ENCODE measurements around the gene SLC1A2. TPM values are rescaled to one million over a fixed set of nuclear protein-coding genes. Genes with fewer than 3 reads are reported as not detected.

Gene SLC1A2
- total RNA-seq, 2 experiments from 2014 or later = not detected

GRCh38 chr11:35403765-35404387, 15.5 kb downstream of the SLC1A2 start:
- no peak for TF ChIP-seq CTCF (IDR thresholded peaks at IDR 0.05)
- H3K27ac Mint-ChIP-seq = no peak overlapping the region
- CTCF ChIA-PET = interaction anchor here (1.0 to 3.0 kb wide), 7 partner anchors 11 to 817 kb away, joined by 3 to 15 read pairs (median 3); no protein-coding TSS in a partner anchor
- intact Hi-C loops (cut with micrococcal nuclease) = no loop called here
- no peaks in the 10 kb centered on the region for H3K36me3 Mint-ChIP-seq (ENCODE audit: low read depth)
- H3K4me3 Mint-ChIP-seq = no peak overlapping the region
- no peaks in the 10 kb centered on the region for H3K4me1 Mint-ChIP-seq (ENCODE audit: low read depth)
- DNase-seq (no peak), ATAC-seq (no peak)
- POLR2A ChIA-PET = no interaction called here
- peaks cover 4% of the 10 kb centered on the region for H3K27me3 Mint-ChIP-seq
- no peaks in the 10 kb centered on the region for H3K9me3 Mint-ChIP-seq

- DNase-seq = no peak
- H3K36me3 Mint-ChIP-seq (ENCODE audit: low read depth) = no peaks in the 10 kb centered on the region
- ATAC-seq = no peak
- no peak overlapping the region for H3K4me3 Mint-ChIP-seq
- TF ChIP-seq CTCF (IDR thresholded peaks at IDR 0.05) = no peak
- no peaks in the 10 kb centered on the region for H3K9me3 Mint-ChIP-seq
- no peak overlapping the region for H3K27ac Mint-ChIP-seq
- no peaks in the 10 kb centered on the region for H3K4me1 Mint-ChIP-seq (ENCODE audit: low read depth)
- intact Hi-C loops (cut with micrococcal nuclease) = no loop called here
- ChIA-PET CTCF (interaction anchor here (0.6 to 3.0 kb wide), 7 partner anchors 10 to 486 kb away, joined by 3 to 15 read pairs (median 3); no protein-coding TSS in a partner anchor), POLR2A (no interaction called here)
- H3K27me3 Mint-ChIP-seq = peaks cover 6% of the 10 kb centered on the region
Observed at GRCh38 chr11:35402751-35403660, 16.4 kb downstream of the SLC1A2 start.

- ChIA-PET POLR2A (interaction anchor here (0.6 kb wide), 1 partner anchor 442 kb away, joined by 5 read pairs; no protein-coding TSS in a partner anchor), CTCF (interaction anchor here (1.6 kb wide), 1 partner anchor 13 kb away, joined by 6 read pairs; no protein-coding TSS in a partner anchor)
- ATAC-seq (no peak), DNase-seq (no peak)
- Mint-ChIP-seq H3K4me3 (no peak overlapping the region), H3K27ac (no peak overlapping the region), H3K4me1 (ENCODE audit: low read depth) (no peaks in the 10 kb centered on the region), H3K9me3 (no peaks in the 10 kb centered on the region), H3K36me3 (ENCODE audit: low read depth) (no peaks in the 10 kb centered on the region), H3K27me3 (peaks cover 4% of the 10 kb centered on the region)
- intact Hi-C loops (cut with micrococcal nuclease) = no loop called here
- TF ChIP-seq CTCF (IDR thresholded peaks at IDR 0.05) = no peak
Observed at GRCh38 chr11:35398881-35399280, 20.5 kb downstream of the SLC1A2 start.

- H3K27ac Mint-ChIP-seq = no peak overlapping the region
- peaks cover 4% of the 10 kb centered on the region for H3K27me3 Mint-ChIP-seq
- ATAC-seq = no peak
- intact Hi-C loops (cut with micrococcal nuclease) = loop anchor here (5.0 kb wide), 4 partner anchors 153 to 808 kb away; no protein-coding TSS in a partner anchor
- CTCF ChIA-PET = interaction anchor here (0.9 to 7.6 kb wide), 5 partner anchors 16 to 809 kb away, joined by 3 to 144 read pairs (median 6); no protein-coding TSS in a partner anchor
- H3K4me1 Mint-ChIP-seq (ENCODE audit: low read depth) = peaks cover 24% of the 10 kb centered on the region
- H3K4me3 Mint-ChIP-seq = no peak overlapping the region
- TF ChIP-seq CTCF (IDR thresholded peaks at IDR 0.05) = no peak
- no peaks in the 10 kb centered on the region for H3K36me3 Mint-ChIP-seq (ENCODE audit: low read depth)
- POLR2A ChIA-PET = interaction anchor here (0.6 kb wide), 3 partner anchors 172 to 1011 kb away, joined by 3 to 5 read pairs (median 3); no protein-coding TSS in a partner anchor
- DNase-seq = no peak
- H3K9me3 Mint-ChIP-seq = no peaks in the 10 kb centered on the region
Observed at GRCh38 chr11:35394941-35395340, 24.4 kb downstream of the SLC1A2 start.
